Stimulated activated CD4-positive, alpha-beta T cell treated with anti-CD3 and anti-CD28 coated beads, Interleukin-15, amount 100 ng/mL, for 1 hour (primary cell): Measurements from ENCODE around the gene KPTN.

Experiments used
- DNase-seq, 2 donors: peaks; one replicate each; pipeline ENCODE4 v3.0.0-alpha.2; 2020; ENCODE audit warnings: low read depth in 1 of 2, low spot score in 1 of 2

KPTN gene

GRCh38 chr19:47469719-47470118, 14.3 kb downstream of the KPTN start:
- DNase-seq, result no peak

GRCh38 chr19:47469363-47469700, 14.7 kb downstream of the KPTN start:
- DNase-seq, result no peak

- DNase-seq, result no peak
Measured at GRCh38 chr19:47467914-47468313, 16.1 kb downstream of the KPTN start.

- DNase-seq, result no peak
Measured at GRCh38 chr19:47465957-47466356, 18.1 kb downstream of the KPTN start.

DNA sequence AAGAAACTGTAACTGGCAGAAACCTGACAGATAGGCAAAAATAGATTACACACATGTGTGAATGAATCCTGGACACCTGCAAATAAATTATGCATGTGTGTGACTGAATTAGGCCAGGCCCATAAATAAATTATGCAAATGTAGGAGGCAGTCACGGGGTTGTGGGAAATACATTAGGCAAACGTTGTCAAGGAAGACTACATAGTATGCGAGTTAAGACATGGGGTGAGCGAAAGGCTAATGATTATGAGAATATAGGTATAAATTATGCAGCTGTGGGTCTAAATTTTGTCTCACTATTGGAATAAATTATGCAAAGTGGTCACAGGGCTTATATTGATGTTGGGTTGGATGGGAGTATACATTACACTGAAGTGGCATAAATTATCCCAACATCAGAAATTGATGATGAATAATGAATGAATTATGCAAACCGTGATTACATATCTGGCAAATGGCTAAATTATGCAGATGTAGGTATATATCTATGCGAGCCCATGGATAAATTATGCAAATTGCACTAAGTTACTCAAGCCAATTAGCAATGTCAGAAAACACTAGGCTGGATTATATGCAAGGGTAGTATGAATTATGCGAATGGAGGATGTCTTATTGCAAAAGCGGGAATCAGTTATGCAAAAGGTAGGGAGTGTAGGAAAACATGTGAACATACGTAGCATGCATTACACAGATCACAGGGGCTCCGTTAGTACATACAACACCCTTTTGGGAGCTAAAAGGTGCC, 19.2 kb downstream of the KPTN start:
- no peak for DNase-seq

GRCh38 chr19:47461876-47462275, 22.1 kb downstream of the KPTN start:
- DNase-seq, result no peak

GRCh38 chr19:47459477-47459876, 24.5 kb downstream of the KPTN start:
- DNase-seq, result no peak

DNA sequence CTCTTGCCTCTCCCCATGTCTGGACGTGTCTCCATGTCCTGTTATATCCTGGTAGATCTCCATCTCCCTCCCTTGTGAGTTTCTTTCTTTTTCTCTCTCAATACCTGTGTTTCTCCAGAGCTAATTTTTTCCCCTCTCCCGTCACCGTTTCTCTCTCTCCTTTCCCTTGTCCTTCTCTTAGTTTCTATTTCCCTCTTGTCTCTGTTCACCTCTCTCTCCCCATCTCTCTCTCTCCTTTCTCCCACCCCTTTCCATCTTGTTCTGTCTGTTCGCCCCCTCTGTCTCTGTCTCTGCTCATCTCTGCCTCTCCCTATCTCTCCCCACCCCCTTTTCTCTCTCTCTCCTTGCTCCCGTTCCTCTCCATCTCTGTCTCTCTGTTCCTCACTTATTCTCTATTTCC, 25.3 kb downstream of the KPTN start:
- no peak for DNase-seq

DNA sequence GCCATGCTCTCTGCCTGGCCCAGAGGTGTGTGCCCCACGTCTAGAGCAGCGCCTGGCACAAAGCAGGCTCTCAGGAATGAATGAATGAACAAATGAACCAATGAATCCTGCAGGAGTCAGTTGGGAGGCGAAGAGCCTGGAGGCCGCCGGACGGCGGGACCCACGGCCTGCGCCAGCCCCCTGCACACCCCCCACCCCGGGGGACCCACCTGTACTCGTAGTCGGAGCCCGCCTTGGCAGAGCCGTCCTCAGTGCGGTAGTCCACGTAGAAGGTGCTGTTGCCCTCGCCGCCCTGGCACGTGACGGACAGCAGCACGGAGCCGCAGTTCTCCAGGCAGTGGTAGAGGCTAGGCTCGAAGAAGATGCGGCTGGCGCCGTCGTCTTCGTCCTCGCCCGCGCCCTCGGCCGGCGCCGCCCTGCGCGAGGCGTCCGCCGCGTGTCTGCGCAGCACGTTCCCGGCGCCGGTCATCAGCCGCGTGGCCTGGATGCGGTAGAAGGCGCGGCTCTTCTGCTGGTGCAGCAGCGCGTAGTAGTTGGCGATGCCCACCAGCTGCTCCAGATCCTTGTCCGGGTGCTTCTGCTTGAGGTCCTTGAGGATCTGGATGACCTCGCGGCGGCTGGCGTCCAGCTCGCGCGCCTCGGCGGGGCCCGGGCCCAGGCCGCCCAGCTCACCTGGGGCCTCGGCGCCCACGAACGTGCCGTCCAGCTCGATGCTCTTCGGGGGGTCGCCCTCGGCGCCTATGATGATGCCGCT, 27.1 kb downstream of the KPTN start:
- no peak for DNase-seq

- DNase-seq, result no peak
Measured at GRCh38 chr19:47450478-47450877, 33.5 kb downstream of the KPTN start.

- DNase-seq, result no peak
Measured at GRCh38 chr19:47448360-47448727, 35.7 kb downstream of the KPTN start.

GRCh38 chr19:47447470-47448359, 36.3 kb downstream of the KPTN start:
- DNase-seq, result peak in 1 of 2 donors; percentile 44

DNA sequence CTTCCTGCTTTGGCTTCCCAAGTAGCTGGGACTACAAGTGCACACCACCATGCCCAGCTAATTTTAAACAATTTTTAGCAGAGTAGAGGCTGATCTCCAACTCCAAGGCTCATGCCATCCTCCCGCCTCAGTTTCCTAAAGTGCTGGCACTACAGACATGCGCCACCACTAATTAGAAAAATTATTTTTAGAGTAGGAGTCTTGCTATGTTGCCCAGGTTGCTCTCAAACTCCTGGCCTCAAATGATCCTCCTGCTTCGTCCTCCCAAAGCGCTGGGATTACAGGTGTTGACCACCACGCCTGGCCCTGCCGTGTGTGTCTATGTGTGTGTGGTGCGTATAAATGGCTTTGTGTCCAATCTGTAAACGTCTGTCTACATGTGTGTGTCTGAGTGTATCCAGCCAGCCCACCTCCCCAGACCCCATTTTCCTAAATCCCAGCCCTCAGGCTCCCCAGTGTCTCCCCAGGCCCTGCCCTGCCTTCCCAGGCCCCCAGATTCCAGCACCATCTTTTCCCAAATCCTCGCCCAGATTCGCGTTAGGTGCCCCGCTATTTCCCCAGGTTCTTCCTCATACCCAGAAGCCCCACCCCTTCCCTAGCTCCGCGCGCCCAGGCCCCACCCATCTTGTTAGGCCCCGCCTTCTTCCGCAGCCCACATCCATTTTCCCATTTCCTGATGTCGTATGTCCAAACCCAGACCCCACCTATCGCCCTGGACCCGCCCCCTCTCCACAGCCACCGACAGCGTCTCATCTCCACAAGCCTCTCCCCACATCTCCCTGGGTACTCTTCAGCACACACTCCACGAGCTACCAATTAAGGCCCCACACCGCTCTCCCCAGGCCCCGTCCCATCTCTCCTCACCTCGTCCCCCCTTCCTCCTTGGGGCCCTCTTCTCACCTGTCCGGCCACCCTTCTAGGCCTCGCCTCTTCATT, 37.2 kb downstream of the KPTN start:
- DNase-seq, result no peak

DNA sequence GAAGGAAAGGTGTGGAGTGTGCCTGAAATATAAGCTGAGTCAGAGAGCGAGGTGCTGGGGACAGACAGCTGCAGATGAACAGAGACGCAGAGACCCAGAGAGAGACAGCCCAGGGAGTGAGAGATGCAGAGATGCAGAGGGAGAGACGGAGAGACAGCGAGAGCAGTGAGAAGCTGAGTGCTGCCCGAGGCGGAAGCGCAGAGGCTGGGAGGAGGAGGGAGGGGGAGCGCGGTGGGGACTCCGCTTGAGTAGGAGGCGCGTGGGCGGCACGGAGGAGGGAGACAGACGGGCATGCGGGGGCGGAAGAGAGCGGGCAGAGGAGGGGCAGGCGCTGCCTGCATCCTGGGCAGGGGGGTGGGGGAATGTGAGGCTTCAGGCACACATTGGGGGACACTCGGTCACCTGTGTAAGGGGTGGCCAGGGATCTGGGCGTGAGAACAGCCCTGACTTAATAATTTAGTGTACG, 38.0 kb downstream of the KPTN start:
- DNase-seq, result peak; percentile 43 to 57

- no peak for DNase-seq
Measured at GRCh38 chr19:47445527-47445926, 38.5 kb downstream of the KPTN start.

DNA sequence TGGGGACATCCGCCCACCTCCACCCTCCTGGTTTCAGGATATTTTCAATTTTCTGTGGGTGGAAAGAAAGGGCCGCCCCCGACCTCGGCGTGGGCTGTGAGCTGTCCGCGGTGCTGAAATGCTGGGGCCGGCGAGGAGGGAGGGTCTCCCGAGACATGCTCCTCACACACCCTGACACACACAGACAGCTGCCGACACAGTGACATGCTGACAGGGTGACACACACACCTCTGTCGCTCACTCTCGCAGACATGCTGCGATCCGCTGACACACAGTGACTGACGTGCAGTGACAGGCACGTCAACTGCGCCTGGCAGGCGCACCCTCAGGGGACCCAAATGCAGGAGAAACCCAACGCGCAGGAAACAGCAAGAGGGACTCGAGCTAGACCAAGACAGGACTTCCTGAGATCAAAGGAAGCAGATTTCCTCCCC, 39.6 kb downstream of the KPTN start:
- no peak for DNase-seq

GRCh38 chr19:47443331-47443730, 40.7 kb downstream of the KPTN start:
- no peak for DNase-seq

GRCh38 chr19:47438793-47439220, 45.2 kb downstream of the KPTN start:
- DNase-seq, result no peak

DNA sequence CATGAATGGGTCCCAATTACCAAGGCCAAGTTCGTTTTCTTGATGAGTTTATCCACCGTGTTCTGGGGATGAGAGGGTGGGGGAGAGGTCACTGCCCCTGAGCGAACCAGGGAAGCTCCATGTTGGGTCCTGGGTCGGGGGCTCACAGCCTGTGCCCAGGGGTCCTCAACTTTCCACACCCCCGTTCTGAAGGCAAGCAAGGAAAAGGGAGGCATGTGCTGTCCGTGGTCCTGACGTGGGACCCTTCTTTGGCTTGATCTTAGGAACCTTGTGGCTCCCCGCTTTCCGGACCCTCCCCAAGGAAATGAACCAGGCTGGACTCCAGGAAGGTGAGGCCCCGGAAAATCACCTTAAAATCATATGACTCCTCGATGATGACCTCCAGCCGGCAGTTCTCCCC, 46.5 kb downstream of the KPTN start:
- no peak for DNase-seq

GRCh38 chr19:47436712-47437401, 47.2 kb downstream of the KPTN start:
- DNase-seq, result peak; percentile 59 to 76
